Heart left ventricle (tissue), 13 donors: Measurements from ENCODE around the gene GHITM.

ENCODE experiments used
- POLR2A ChIP-seq, 2 donors: fragments of 450-650 bp; IDR thresholded peaks; one replicate each; pipeline ENCODE4 v1.6.1; 2017; ENCODE audit warnings: antibody characterized with exemption in 2 of 2, mild to moderate bottlenecking in 2 of 2, moderate library complexity in 2 of 2
- TF ChIP-seq, protein P1 (sequence below), 12 donors: fragments of 200-600 bp; sonication (generic) in 4 of 12; IDR thresholded peaks; one replicate each; pipeline versions ENCODE4 v1.5.0 to v1.8.0; 2018 to 2022; ENCODE audit warnings: antibody characterized with exemption in 12 of 12, mild to moderate bottlenecking in 5 of 12
- donor health status: ischemic (EF 13 %, LVEDD 7.1; RV severe dilation, severe dysfunction).
- donor health status: DM: no; HTN: yes; CAD: no.
- donor health status: DM: no; HTN: no; CAD: no.
- donor health status: ischemic (EF 25% LVEDD 6.9; RV normal size, moderate dysfunction).
- donor health status: ischemic (EF 25% LVEDD 5.7; RV mildly dilated, moderate dysfunction).
- donor health status: ischemic (EF 35%, LVEDD 5.7; RV mildly dilated, moderate dysfunction).
- donor health status: nonischemic (EF 11% LVEDD 7.7; RV severe dilation, severe dysfunction).
- donor health status: DM: yes; HTN: yes; CAD: no.
- donor health status: PGD.
- donor health status: ischemic (EF 29% LVEDD 5.4; RV normal size, mild dysfunction).
- donor health status: nonischemic (EF 23%, LVEDD 6.1; RV moderate dilation, normal function).

GRCh38 chr10:84149854-84150253 lies 10.5 kb downstream of the GHITM start:
- no peak for TF ChIP-seq POLR2A (IDR thresholded peaks at IDR 0.05)
- TF ChIP-seq, protein P1, sequence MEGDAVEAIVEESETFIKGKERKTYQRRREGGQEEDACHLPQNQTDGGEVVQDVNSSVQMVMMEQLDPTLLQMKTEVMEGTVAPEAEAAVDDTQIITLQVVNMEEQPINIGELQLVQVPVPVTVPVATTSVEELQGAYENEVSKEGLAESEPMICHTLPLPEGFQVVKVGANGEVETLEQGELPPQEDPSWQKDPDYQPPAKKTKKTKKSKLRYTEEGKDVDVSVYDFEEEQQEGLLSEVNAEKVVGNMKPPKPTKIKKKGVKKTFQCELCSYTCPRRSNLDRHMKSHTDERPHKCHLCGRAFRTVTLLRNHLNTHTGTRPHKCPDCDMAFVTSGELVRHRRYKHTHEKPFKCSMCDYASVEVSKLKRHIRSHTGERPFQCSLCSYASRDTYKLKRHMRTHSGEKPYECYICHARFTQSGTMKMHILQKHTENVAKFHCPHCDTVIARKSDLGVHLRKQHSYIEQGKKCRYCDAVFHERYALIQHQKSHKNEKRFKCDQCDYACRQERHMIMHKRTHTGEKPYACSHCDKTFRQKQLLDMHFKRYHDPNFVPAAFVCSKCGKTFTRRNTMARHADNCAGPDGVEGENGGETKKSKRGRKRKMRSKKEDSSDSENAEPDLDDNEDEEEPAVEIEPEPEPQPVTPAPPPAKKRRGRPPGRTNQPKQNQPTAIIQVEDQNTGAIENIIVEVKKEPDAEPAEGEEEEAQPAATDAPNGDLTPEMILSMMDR (IDR thresholded peaks at IDR 0.05), result no peak
